Stomach (tissue), 9 donors: ENCODE measurements around the gene CDYL. TPM values are rescaled to one million over a fixed set of nuclear protein-coding genes. Genes with fewer than 3 reads are reported as not detected.
"Not testable (repeated sequence)": the region's sequence is repeated elsewhere in the genome, so short reads cannot be mapped to it uniquely, and the experiment has no call there.

Source experiments
- DNase-seq, 2 donors: peaks; one replicate each; pipeline versions ENCODE4 v3.0.0 to v3.0.0-alpha.2; 2013 to 2019
- H3K27ac ChIP-seq, 5 donors: fragments of 200-600 bp in 4 of 5; sonication (generic) in 4 of 5; one replicate each; pipeline ENCODE4 v1.5.1; 2013 to 2019; ENCODE audit warnings: mild to moderate bottlenecking in 1 of 5, moderate library complexity in 1 of 5
- H3K27me3 ChIP-seq, 3 donors: fragments of 200-600 bp; sonication (generic); one replicate each; pipeline ENCODE4 v1.5.1; 2017 to 2019; ENCODE audit warnings: mixed run types in 1 of 3
- H3K36me3 ChIP-seq, 4 donors: fragments of 200-600 bp; sonication (generic); 1 replicate in 3 of 4; 2 replicates in 1 of 4; pipeline ENCODE4 v1.5.1; 2016 to 2019
- H3K4me1 ChIP-seq, 4 donors: fragments of 200-600 bp; sonication (generic); one replicate each; pipeline ENCODE4 v1.5.1; 2016 to 2019
- H3K4me3 ChIP-seq, 4 donors: fragments of 200-600 bp; sonication (generic) in 3 of 4; one replicate each; pipeline ENCODE4 v1.5.1; 2016 to 2019; ENCODE audit warnings: mild to moderate bottlenecking in 1 of 4
- H3K9me3 ChIP-seq, 4 donors: fragments of 200-600 bp; sonication (generic); one replicate each; pipeline ENCODE4 v1.5.1; 2016 to 2019
- EP300 ChIP-seq: sonication (generic); formaldehyde crosslinking; IDR thresholded peaks from one replicate; pipeline ENCODE4 v1.6.1; 2017; ENCODE audit warnings: antibody characterized with exemption
- POLR2A ChIP-seq, 4 donors: fragments of 450-650 bp; IDR thresholded peaks; one replicate each; pipeline ENCODE4 v1.6.1; 2016; ENCODE audit warnings: antibody characterized with exemption in 4 of 4, control low read depth in 2 of 4, mild to moderate bottlenecking in 1 of 4, moderate library complexity in 1 of 4
- POLR2AphosphoS5 ChIP-seq, 3 donors: sonication (generic); formaldehyde crosslinking; IDR thresholded peaks; one replicate each; pipeline ENCODE4 v1.6.1; 2016; ENCODE audit warnings: antibody characterized with exemption in 3 of 3
- WGBS, 5 donors: extraction: QIAGEN DNeasy Blood & Tissue Kit in 3 of 5; methylation state at CpG; one replicate each; pipeline versions ENCODE4 v1.1.5 to v1.1.7; 2013 to 2018; 5-methylcytosine and 5-hydroxymethylcytosine counted together
- intact Hi-C: fragments of 100-400 bp; cut with DNase I; formaldehyde crosslinking; loops from one replicate; pipeline ENCODE4 v1.15.1; 2023; ENCODE audit warnings: low total_unique reads
- polyA plus RNA-seq, 3 donors: library from polyadenylated mRNA; stranded (reverse); fragments of 200-250 nt; gene quantifications; one replicate each; pipeline ENCODE4 v1.2.3, GENCODE V29; 2013
- total RNA-seq, 5 donors: library from RNA; depleted of rRNA; stranded (reverse); fragments of >200 nt; gene quantifications; one replicate each; pipeline versions ENCODE4 v1.1.0 to v1.2.3, GENCODE V29; 2014 to 2016
- TF ChIP-seq, protein P1 (sequence below), 7 experiments: fragments of 450-650 bp in 4 of 7; fragments of 200-600 bp in 3 of 7; sonication (generic) in 3 of 7; IDR thresholded peaks; one replicate each; pipeline ENCODE4 v1.5.1; 2016 to 2019; ENCODE audit warnings: antibody characterized with exemption in 7 of 7, control low read depth in 2 of 7, mild to moderate bottlenecking in 1 of 7
- donor health status: healthy with polysubstance abuse.
- donor health status: Bipolar disorder and iron deficiency.
- donor health status: healthy.

The CDYL gene
- total and polyA plus RNA-seq, 8 donors: 6.2 to 226 (median 18.4) TPM

DNA sequence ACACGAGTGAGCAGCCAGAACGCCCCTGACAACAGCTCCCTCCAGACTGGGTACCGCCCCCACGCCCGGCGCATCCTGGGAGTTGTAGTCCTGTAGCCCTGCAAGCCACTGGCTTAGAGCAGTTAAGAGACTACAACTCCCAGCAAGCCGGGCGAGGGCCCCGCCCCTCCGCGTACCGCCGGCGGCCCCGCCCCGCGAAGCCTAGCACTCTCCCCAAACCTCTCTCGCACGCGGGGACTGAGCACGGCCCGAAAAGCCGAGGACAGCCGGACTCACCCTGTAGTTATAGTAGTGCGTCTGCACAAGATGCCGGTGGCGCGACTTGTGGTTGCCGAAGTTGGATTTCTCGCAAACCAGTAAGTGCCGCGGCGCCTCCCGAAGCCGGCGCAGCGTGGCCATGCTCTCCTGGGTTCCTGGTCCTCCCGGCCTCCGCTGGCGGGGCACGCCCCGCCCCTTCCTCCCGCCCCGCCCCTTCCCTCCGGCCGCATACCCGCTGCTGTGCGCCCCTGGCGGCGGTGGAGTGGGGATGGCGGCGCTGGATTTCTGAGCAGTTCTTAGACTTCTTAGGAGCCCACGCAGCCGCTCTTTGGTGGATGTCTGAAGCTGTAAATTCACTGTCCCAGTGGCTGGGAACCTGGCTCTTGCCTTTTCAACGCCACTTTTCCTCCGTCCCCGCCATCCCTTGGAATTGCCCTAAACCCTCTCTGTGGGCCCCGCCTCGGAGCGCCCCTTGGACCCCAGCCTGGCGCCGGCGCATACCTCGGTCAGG, 227.6 kb downstream of the CDYL start, which contains the start of gene RPP40:
Gene RPP40 (minus strand): TSS at position 434 of the 769 bp plus-strand sequence. CDS start 35 bp downstream, at position 399.
- 0 to 1% (median 0%) methylated on average over 12 to 64 of the region's 64 CpGs for WGBS, 5 donors

DNA sequence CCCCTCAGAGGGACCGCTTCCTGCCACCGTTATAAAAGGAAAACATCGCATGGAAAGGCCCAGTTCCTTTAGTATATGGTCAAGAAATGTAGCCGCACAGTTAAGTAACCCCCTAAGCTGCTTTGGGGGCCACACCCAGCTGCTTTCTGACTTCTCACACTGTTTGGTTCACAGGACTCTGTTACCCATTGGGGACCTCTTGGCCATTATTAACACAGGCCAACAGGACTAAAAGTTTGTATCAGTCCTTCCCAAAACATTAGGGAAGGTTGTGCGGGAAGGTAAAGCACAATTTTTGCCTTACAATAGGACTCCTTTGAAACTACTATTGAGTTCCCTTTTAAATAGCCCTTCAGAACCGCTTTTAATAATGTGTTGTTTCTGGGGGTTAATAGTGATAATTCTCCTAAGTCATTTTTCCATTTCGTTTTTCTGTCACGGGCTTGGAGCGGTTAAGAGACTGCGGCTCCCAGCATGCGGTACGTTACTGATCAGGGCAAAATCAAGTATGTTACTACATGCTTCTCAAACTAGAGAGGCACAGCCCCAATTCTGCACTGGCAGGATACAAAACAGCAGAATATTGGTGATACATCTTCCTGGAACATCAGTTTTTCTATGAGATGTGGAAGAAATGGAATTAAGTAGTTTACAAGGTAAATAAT, 228.3 kb downstream of the CDYL start:
- peak overlapping the region; percentile 59 to 82 (median 69) for H3K4me3 ChIP-seq
- intact Hi-C loops: no loop called here
- peak overlapping the region; percentile 82 to 91 (median 84) for H3K27ac ChIP-seq
- peaks cover 0 to 11% (median 7%) of the 10 kb centered on the region in 4 donors for H3K4me1 ChIP-seq
- 50 to 55% (median 54%) methylated on average over 12 of the region's 12 CpGs for WGBS, 5 donors
- no peaks in the 10 kb centered on the region for H3K9me3 ChIP-seq
- no peak for TF ChIP-seq EP300
- TF ChIP-seq POLR2AphosphoS5 (IDR thresholded peaks at IDR 0.05): no peak
- TF ChIP-seq POLR2A (IDR thresholded peaks at IDR 0.05): no peak
- TF ChIP-seq, protein P1, sequence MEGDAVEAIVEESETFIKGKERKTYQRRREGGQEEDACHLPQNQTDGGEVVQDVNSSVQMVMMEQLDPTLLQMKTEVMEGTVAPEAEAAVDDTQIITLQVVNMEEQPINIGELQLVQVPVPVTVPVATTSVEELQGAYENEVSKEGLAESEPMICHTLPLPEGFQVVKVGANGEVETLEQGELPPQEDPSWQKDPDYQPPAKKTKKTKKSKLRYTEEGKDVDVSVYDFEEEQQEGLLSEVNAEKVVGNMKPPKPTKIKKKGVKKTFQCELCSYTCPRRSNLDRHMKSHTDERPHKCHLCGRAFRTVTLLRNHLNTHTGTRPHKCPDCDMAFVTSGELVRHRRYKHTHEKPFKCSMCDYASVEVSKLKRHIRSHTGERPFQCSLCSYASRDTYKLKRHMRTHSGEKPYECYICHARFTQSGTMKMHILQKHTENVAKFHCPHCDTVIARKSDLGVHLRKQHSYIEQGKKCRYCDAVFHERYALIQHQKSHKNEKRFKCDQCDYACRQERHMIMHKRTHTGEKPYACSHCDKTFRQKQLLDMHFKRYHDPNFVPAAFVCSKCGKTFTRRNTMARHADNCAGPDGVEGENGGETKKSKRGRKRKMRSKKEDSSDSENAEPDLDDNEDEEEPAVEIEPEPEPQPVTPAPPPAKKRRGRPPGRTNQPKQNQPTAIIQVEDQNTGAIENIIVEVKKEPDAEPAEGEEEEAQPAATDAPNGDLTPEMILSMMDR (IDR thresholded peaks at IDR 0.05): no peak
- peak in 1 of 2 donors; percentile 11 for DNase-seq
- no peaks in the 10 kb centered on the region for H3K27me3 ChIP-seq
- peaks cover 5 to 21% (median 17%) of the 10 kb centered on the region in 4 donors for H3K36me3 ChIP-seq

More for the DNA sequence above, 227.6 kb downstream of the CDYL start, which contains the start of gene RPP40:
- peak within 1 kb of the TSS; percentile 59 to 82 (median 69) for H3K4me3 ChIP-seq
- peaks cover 5 to 25% (median 22%) of the 10 kb centered on the region in 4 donors for H3K36me3 ChIP-seq
- intact Hi-C loops: no loop called here
- peak; percentile 97 to 99 for DNase-seq
- no peaks in the 10 kb centered on the region for H3K9me3 ChIP-seq
- TF ChIP-seq POLR2AphosphoS5 (IDR thresholded peaks at IDR 0.05) (peak in 1 of 3 donors; percentile 19), POLR2A (IDR thresholded peaks at IDR 0.05) (no peak), EP300 (no peak)
- TF ChIP-seq, protein P1 (IDR thresholded peaks at IDR 0.05): peak in 5 of 7 experiments; percentile 64 to 92 (median 77)
- peaks cover 0 to 11% (median 7%) of the 10 kb centered on the region in 4 donors for H3K4me1 ChIP-seq
- no peaks in the 10 kb centered on the region for H3K27me3 ChIP-seq
- peak within 1 kb of the TSS; percentile 82 to 91 (median 84) for H3K27ac ChIP-seq

DNA sequence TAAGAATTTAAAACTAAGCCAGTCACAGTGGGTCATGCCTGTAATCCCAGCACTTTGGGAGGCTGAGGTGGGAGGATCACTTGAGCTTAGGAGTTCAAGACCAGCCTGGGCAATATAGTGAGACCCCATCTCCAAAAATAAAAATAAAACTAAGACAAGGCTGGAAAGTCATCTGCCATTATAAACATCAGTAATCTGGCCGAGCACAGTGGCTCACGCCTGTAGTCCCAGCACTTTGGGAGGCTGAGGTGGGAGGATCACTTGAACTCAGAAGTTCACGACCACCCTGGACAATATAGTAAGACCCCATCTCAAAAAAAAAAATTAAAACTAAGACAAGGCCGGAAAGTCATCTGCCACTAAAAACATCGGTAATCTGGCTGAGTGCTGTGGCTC, 228.8 kb downstream of the CDYL start:
- peaks cover 0 to 11% (median 7%) of the 10 kb centered on the region in 4 donors for H3K4me1 ChIP-seq
- H3K27me3 ChIP-seq, H3K9me3 ChIP-seq, DNase-seq, H3K4me3 ChIP-seq, intact Hi-C loops: not testable (repeated sequence)
- 96 to 99% (median 98%) methylated on average over 5 of the region's 5 CpGs for WGBS, 5 donors
- H3K36me3 ChIP-seq: peaks cover 5 to 19% (median 15%) of the 10 kb centered on the region in 4 donors
- H3K27ac ChIP-seq: peak overlapping the region in 2 of 5 donors; percentile 82 to 91

Other genes with a start within 250 kb of the CDYL start
- gene RPP40, start 227.6 kb downstream of the CDYL start, total RNA-seq: 1 to 10 TPM in 3 of 5 donors, not detected in 2; 3.3 to 5.3 (median 4.5) TPM
- gene RPP40, start 227.6 kb downstream of the CDYL start, polyA plus RNA-seq: 1 to 10 TPM; 4.2 to 7.3 (median 6.0) TPM